GM19467 (cell line): ENCODE measurements around the gene USP10.
"Not testable (repeated sequence)": the region's sequence is repeated elsewhere in the genome, so short reads cannot be mapped to it uniquely, and the experiment has no call there.

ENCODE experiments used
- ATAC-seq: cut with Tn5 transposase; IDR thresholded peaks from one replicate; pipeline ENCODE4 v1.9.1; 2021; ENCODE audit warnings: mild to moderate bottlenecking, moderate library complexity; ENCODE audit not compliant: unreplicated experiment

Gene USP10

DNA sequence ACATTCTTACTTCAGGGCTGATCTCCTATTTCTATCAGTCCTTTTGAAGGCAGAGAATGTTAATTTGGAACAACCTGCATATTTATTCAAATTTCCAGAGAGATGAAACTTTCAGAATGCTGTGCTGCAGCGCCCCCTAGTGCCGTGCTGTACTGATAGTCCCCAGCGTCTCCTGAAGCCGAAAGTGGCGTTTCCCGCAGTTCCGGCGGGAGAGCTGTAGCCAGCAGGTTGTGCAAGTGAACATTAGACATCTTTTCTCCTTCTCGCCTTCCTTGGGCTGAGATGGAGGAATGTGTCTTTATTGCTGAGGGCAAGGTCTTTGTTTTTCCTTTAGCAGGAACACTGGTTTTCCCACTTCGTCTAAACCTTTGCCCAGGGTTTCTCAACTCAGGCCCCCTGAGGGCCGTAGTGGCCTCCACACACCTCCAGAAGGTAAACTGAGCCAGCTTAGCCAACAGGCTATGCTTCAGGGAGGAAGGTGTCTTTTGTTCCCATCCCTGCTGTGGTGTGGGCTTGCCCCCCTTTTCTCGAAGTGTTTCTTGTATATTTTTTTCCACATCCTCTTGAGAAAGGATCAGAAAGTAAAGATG, 26.4 kb downstream of the USP10 start:
- peak; percentile 21 for ATAC-seq

DNA sequence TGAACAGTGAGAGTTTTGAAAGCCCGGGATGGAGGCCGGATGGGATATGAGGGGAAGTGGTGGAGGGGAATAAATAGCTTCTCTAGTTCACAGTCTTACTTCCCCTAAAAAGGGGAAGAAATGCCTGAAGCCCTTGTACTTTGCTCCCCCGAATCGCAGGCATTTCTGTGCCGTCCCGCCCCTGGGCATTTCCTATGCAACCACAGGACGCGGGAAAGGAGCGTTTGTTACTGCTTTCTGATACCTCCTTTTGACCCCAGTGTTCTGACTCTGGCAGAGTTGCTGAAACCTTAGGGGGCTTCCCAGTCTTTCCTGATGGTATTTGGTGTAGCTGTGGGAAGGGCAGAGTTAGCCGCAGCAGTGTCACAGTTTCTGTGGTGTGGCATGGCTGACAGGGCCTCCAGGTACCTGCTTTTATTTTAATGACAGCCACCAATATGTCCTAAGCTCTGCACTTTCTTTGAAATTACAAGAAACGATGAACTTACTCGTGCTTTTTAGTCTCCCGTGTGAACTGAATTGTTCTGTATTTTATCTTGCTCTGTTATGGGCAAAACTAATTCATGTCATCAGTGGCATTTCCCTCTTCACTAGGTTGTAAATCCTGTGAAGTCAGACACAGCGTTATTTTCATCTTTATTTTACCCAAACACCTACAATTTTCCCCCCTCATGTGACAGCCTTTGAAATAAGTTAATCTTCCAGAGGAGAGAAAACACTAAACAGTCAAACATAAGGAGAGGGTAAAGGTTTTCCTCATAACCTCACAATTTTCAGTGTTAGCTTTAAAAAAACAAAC, 27.1 kb downstream of the USP10 start:
- ATAC-seq = peak; percentile 34

DNA sequence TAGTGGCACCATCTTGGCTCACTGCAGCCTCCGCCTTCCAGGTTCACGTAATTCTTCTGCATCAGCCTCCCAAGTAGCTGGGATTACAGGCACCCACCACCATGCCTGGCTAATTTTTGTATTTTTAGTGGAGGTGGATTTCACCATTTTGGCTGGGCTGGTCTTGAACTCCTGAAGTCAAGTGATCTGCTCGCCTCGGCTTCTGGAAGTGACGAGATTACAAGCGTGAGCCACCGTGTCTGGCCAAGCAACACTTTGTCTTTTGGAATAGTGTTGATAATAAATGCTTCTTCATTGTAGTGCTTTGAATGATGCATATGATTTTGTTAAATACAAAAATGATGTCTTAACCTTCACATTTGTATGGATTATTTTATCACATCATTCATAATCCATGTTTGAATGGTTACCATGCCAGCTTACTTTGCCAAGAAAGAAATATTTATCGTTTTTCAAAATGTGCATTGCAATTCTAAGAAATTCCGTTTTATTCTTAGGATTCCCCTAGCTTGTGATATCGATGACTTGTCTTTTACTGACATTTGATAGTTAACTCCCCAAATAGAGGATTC, 29.1 kb downstream of the USP10 start:
- no peak for ATAC-seq

DNA sequence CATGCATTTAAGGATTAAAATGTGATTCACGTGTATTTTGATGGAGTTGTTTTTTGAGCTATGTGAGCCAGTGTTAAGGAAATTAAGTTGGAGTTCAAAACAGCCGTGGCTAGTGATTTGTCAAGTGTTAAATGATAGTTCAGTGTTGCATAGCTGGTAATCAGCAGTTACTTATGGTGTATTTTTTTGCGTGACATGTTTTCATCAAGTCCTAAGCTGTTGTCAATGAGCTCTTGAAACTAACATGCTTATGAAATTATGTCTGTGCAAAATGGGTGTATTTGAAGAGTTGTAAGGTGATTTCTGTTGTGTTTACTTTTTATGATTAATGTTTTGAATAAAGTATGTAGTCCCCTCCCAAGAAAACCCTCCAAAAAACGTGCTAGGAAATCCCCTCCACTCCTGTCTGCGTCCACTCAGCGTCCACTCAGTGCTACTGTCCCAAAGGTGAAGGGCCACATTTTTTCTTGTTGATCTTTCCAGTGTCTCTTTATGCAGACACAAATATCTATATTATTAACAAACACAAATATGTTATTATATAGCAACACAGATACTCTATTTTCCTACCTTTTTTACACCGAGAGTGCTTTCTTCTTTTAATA, 30.0 kb downstream of the USP10 start:
- ATAC-seq = no peak

DNA sequence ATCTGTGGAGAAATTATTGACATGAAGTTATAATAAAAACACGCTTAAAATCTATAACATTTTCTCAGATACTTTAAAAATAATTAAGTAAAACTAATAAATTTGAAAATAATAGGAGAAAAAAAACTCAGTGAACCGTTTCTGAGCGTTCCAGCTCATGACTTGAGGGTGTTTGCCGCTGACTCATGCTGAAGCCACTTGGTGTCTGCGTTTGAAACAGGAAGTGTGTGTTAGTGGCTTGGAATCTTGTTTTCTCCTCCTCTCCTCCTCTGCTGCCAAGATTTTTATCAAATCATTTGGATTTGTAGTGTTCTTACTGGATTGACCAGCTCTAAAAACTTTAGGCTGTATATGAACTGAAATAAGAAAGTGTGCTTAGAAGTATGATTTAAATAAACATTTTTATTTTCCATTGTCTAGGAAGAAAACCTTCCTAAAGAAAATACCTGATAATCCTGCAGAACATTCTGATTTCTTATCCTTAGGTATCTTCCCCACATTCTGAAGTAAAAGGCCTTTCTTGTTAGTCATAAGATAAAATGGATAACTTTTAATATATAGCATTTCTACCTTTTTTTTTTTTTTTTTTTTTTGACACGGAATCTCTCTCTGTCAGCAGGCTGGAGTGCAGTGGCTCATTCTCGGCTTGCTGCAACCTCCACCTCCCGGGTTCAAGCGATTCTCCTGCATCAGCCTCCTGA, 30.8 kb downstream of the USP10 start:
- no peak for ATAC-seq

DNA sequence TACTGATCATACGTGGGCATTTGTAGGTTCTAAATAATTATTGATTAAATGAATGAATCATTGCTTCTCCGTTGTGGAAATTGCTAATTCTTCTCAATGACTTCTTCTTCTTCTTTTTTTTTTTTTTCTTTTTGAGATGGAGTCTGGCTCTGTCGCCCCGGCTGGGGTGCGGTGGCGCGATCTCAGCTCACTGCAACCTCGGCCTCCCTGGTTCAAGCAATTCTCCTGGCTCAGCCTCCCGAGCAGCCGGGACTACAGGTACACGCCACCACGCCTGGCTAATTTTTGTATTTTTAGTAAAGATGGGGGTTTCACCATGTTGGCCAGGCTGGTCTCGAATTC, 32.5 kb downstream of the USP10 start:
- not testable (repeated sequence) for ATAC-seq

DNA sequence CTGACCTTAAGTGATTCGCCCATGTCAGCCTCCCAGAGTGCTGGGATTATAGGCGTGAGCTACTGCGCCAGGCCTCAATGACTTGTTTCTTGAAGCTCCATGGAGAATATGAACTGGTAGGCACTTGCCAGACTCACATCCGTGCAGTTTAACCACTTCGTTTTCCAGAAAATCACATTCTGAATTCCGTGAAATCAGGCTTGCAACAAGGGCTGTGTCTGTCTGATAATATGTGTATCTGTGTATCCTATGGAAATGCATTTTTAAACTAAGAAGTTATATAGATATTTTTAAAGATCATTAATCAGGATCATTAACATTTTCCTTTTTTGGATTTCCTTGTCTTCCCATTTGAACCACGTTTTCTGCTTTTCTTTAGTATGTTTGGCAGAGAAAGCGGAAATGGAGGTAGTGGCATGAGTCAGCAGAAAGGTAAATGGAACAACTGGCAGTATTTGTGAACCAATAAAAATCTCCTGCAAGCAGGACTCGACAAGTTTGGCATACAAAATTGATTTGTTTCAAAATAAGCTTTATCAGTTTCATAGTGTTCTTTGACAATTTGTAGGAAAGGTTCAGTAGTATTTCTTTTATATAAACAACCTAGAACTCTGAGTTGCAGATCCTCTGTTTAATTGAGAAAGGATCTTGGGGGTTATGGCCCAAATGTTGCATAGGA, 33.0 kb downstream of the USP10 start:
- no peak for ATAC-seq

DNA sequence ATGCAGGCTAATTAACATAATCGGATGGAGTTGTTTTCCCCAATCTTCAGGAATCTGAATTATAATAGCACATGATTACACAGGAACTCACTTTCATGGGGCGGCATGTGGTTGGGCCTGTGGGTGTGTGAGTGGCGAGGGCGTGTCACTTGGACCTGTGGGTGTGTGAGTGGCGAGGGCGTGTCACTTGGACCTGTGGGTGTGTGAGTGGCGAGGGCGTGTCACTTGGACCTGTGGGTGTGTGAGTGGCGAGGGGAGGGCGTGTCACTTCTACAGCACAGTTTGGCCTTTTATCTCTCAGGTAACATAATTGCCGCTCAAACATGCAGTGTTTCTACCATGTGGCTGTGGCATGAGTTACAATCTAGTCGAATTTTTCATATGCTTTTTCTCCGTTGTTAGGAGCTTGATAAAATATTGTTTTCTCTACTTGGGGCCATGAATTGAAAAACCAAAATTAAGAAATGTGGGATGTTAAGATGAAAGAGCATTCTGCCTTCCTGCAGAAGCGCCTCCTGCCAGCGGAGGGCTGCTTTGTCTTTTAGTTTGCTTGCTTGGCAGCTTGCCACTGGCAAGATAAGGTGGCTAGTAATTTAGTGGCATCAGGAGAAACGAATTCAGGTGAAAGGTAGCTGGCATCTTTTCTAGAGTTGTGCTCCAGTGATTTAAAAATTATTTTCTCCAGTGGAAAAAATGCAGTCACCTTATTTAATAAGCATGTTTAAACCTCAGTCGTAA, 36.2 kb downstream of the USP10 start:
- ATAC-seq = no peak

DNA sequence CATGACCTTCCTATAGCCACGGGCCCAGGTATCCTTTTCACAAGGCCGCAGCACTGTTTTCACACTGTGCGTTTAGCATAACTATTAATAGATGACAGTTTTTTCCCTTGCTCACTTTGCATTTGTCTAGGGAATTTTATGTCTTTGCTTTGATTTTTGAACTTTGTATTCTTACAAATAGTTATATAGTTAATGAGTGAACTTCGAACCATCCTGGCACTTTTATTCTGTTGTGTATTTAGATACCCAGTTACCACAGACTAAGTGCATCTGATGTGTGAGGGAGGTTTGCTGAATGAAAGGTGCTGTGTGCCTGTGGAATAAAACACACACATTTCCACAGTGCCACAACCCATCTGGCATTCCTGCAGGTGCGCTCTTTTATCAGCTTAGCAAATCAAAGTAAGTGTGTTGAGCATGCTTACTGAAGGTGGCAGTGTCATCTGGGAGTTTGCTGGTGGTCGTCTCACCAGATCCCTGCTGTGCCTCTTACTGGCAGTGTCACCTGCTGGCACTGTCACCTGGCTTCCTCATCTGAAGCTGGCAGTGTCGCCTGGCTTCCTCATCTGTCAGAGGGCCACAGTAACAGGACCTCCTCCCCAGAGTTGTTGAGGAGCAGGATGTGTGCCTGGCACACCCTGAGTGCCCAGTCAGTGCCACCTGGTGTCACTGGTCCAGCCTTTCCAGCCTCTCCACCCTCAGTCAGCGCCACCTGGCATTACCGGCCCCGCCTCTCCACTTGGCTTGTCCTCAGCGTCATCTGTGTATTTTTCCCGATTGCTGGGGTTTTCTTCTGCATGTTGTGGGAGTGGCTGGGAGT, 37.6 kb downstream of the USP10 start:
- no peak for ATAC-seq

DNA sequence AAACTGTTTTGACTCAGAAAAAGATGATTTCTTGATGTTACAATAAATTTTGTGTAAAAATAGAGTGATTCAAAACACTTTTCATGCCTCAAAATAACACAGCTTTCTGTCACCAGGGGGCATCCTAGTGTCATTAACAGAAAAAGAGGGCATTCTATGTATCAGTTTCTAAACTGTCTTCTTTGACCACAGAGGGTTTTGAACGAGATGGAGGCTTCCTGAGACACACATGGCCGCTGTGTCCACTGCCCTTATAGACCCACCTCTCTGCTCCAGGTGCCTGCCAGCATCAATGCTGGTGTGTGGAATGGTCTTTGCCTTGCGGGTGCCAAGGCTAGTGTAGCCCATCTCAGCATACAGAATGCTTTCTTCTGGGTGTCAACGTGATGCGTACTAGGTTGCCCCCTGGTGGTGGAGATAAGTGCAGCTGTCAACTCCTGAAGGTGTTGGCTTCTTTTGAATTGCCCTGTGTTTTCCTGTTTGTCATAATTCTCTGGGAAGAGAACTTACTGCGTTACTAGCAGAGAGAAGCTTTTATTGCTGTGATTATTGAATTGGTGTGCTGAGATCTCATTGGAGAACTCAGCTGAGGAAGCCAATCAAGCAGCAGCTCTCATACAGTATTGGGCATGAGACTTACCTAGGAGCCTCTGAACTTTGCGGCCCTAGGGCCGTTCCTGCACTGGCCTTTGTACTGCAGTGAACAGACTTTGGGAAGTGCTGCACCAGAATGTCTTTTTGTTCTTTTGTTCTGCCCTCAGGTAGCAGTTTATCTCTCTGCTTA, 38.6 kb downstream of the USP10 start:
- ATAC-seq = peak; percentile 49

DNA sequence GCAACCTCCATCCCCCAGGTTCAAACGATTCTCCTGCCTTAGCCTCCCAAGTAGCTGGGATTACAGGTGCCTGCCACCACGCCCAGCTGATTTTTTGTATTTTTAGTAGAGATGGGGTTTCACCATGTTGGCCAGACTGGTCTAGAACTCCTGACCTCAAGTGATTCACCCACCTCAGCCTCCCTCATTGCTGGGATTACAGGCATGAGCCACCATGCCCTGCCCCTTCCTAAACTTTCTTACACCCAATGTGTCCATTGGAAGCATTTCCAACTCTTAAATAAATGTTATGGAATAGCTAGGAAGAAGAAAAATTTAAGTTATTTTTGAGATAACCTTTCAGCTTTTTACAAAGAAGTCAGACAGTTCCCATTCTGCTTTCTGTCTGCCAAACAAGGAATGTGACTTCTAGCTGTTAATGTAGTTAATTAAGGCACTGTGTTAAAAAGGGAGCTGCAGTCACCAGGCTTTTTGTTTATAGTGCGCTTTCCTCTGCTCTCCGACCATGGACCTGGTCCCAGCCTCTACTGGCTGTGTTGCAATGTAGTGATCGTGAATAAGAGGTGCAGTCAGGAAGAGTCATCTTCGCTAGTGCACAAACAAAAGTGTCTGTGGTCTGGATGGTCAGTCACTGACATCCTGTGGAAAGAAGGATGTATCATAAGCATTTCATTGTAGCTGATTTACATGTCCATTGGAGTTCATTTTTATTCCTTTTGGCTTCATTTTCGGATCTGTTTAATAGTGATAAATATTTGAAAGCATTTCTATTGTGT, 39.7 kb downstream of the USP10 start:
- no peak for ATAC-seq

DNA sequence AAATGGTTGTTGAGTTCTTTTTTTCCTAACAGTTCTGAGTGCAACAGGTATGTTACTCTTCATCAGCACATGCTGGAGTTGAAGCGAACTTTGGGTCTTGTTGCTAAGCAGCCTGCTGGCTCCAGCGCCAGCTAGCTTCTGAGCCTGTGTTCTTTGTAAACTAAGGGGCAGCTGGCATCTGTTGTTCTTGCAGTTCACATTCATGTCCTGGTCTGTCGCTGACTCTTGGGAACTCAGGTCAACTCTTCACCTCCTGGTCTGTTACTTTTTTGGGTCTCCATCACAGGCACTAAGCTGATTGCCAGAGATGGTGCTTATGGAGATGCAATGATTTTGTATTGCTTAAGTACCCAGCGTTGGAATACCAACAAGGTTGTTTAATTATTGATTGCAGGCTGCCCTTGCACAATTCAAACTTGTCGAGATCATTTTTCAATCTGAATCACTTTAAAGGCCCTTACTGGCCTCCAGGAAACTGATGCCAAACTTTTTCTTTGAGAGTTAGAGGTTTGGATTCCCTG, 40.9 kb downstream of the USP10 start:
- ATAC-seq = no peak

DNA sequence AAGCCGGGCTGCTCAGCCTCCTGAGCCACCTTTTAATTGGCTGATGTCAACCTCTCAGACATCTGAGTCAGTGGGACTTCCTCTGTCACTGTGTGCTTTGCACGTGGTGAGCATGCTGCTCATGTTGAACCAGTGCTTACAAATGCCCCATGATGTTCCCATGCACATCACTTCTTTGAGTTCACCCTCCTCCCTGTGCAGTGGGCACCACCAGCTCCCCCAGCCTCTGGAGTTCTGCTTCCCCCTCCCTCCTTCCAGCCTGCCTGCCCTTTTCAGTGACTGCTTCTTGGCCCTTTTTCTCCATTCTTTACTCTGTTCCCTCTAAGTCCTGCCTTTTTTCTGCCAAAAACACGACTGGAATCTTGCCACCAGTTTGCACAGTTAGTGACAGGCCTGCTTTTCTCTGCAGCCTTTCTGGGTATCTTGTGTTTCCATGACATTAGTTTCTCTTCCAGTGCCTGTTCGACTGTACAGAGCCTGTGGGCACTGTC, 41.6 kb downstream of the USP10 start:
- ATAC-seq = no peak

DNA sequence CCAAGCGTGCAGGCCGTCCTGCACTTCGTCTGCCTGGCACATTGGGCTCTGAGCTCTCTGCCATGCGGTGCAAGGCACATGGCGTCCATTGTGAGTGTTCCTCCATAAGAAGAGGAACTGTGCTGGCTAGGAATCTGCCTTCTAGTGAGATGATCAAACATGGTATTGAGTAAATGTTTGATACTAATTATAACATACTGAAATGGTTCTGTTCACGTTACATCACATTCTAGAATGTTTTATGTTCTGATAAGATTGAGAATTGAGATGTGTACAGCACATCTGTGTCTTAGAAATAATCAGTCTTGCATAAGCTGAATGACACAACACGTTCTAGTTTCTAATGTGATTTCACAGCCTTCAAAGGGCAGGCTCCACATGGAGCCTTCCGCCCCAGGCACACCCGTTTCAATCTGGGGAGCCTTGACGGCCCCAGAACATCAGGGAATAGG, 42.9 kb downstream of the USP10 start:
- ATAC-seq = no peak

DNA sequence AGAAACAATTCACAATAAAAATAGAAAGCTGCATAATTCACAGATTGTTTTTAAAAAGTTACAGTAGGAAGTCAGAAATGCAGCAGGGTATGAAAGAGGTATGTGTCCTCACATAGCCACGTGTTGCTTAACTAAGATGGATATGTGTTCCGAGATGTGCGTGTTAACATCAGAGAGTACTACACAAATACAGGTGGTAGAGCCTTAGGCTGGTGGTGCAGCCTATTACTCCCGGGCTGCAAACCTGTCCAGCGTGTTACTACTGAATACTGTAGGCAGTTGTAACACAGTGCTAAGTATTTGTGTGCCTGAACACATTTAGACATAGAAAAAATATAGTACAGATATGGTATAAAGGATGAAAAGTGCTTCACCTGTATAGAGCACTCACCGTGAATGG, 46.4 kb downstream of the USP10 start:
- ATAC-seq = no peak

DNA sequence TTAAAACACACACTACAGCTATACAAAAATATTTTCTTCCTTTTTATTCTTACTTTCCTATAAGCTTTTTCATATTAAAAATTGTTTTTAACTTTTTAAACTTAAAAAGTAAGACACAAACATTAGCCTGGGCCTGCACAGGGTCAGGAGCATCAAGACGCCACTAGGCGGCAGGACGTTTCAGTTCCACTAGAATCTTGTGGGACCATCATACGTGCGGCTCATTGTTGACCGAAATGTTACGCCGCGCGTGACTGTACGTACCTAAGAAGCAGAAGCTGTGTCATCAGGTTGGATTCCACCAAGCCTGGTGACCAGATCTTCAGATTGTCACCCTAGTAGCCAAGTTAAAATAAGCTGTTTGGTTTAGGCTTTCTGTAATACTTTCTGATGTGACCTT, 47.1 kb downstream of the USP10 start:
- no peak for ATAC-seq

DNA sequence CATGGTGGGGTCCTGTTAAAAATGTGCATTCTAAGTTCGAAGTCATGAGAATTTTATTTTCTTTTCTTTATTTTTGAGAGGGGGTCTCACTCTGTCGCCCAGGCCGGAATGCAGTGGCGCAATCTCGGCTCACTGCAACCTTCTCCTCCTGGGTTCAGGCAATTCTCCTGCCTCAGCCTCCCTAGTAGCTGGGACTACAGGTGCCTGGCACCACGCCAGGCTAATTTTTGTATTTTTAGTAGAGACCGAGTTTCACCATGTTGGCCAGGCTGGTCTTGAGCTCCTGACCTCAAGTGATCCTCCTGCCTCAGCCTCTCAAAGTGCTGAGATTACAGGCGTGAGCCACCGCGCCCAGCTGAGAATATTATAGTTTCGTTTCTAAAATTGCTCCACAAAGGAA, 48.4 kb downstream of the USP10 start:
- ATAC-seq = not testable (repeated sequence)
